ENCODE data around the gene GCN1.

DNA sequence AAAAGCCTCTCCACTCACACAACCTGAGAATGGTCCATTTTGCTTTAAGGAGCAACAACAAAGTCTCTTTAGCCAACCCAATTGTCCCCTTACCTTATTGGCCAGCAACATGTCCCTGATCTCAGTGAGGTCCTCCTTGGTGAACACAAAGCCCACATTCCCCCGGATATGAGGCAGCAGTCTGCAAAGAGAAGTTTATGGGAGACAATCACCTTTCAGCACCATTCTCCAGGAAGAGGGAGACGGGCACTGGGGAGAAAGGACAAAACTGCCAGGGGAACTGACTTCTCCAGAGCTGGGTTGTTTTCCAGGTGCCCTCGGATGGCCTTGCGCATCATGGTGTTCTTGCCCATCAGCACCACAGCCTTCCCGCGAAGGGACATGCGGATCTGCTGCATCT is 4.5 kb upstream of the GCN1 start:
- TF ChIP-seq, protein P1, sequence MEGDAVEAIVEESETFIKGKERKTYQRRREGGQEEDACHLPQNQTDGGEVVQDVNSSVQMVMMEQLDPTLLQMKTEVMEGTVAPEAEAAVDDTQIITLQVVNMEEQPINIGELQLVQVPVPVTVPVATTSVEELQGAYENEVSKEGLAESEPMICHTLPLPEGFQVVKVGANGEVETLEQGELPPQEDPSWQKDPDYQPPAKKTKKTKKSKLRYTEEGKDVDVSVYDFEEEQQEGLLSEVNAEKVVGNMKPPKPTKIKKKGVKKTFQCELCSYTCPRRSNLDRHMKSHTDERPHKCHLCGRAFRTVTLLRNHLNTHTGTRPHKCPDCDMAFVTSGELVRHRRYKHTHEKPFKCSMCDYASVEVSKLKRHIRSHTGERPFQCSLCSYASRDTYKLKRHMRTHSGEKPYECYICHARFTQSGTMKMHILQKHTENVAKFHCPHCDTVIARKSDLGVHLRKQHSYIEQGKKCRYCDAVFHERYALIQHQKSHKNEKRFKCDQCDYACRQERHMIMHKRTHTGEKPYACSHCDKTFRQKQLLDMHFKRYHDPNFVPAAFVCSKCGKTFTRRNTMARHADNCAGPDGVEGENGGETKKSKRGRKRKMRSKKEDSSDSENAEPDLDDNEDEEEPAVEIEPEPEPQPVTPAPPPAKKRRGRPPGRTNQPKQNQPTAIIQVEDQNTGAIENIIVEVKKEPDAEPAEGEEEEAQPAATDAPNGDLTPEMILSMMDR (IDR thresholded peaks at IDR 0.05; ENCODE audit: insufficient read depth, low read depth, low read length), result no peak
- TF ChIP-seq EZH2 (IDR thresholded peaks at IDR 0.05; ENCODE audit: insufficient read depth, low read length), result no peak
